ENCODE data around the gene REPIN1.

- TF ChIP-seq CTCF (IDR thresholded peaks at IDR 0.05) (no peak), POLR2A (IDR thresholded peaks at IDR 0.05) (no peak)
Measured at GRCh38 chr7:150408393-150409299, 40.0 kb downstream of the REPIN1 start.
